HepG2 (cell line): ENCODE measurements around the gene BLOC1S4. TPM values are rescaled to one million over a fixed set of nuclear protein-coding genes. Genes with fewer than 3 reads are reported as not detected.
A peak's percentile ranks its signal among the peaks of the same experiment; 100 is the strongest.

Source experiments
- ARNT2 ChIP-seq: sonication (generic); formaldehyde crosslinking; IDR thresholded peaks from 2 replicates; pipeline ENCODE4 v1.8.0; 2022; ENCODE audit warnings: mild to moderate bottlenecking, low read depth, missing genetic modification reagents, moderate library complexity
- CHCHD3 ChIP-seq: sonication (generic); formaldehyde crosslinking; IDR thresholded peaks from 2 replicates; pipeline ENCODE4 v1.8.0; 2022; ENCODE audit warnings: mild to moderate bottlenecking, missing genetic modification reagents, moderate library complexity
- FOXP1 ChIP-seq, 2 experiments: fragments of 450-650 bp in 1 of 2; IDR thresholded peaks; 2 replicates each; pipeline ENCODE4 v1.6.1; 2017 to 2018; ENCODE audit warnings: antibody characterized with exemption in 1 of 2
- HIC2 ChIP-seq: sonication (generic); formaldehyde crosslinking; IDR thresholded peaks from 2 replicates; pipeline ENCODE4 v1.9.0; 2022; ENCODE audit warnings: low read depth, missing genetic modification reagents
- HMGA1 ChIP-seq: sonication (generic); formaldehyde crosslinking; conservative IDR thresholded peaks from 2 replicates; pipeline ENCODE4 v1.4.0; 2020; ENCODE audit warnings: missing genetic modification reagents
- HNF4A ChIP-seq: sonication (generic); formaldehyde crosslinking; IDR thresholded peaks from 2 replicates; pipeline ENCODE4 v1.4.0; 2020; ENCODE audit warnings: missing genetic modification reagents
- HOXA7 ChIP-seq: sonication (generic); formaldehyde crosslinking; IDR thresholded peaks from 2 replicates; pipeline ENCODE4 v1.8.1; 2022; ENCODE audit warnings: mild to moderate bottlenecking, missing genetic modification reagents, moderate library complexity
- MTF1 ChIP-seq: sonication (generic); formaldehyde crosslinking; IDR thresholded peaks from 2 replicates; pipeline ENCODE4 v1.5.0; 2020; ENCODE audit warnings: missing genetic modification reagents
- MXI1 ChIP-seq: IDR thresholded peaks from 3 replicates; pipeline ENCODE4 v1.6.1; 2012; ENCODE audit warnings: low read depth, low read length, inconsistent platforms, borderline replicate concordance
- PAXIP1 ChIP-seq: sonication (generic); formaldehyde crosslinking; conservative IDR thresholded peaks from 2 replicates; pipeline ENCODE4 v1.4.0; 2020; ENCODE audit warnings: mild to moderate bottlenecking, missing genetic modification reagents, moderate library complexity
- RFX5 ChIP-seq: IDR thresholded peaks from 2 replicates; pipeline ENCODE4 v1.6.1; 2011; ENCODE audit warnings: low read depth, low read length, improper control_type of control experiment
- SATB2 ChIP-seq: sonication (generic); formaldehyde crosslinking; IDR thresholded peaks from 2 replicates; pipeline ENCODE4 v1.5.0; 2020; ENCODE audit warnings: missing genetic modification reagents
- SETDB1 ChIP-seq: sonication (generic); formaldehyde crosslinking; IDR thresholded peaks from 2 replicates; pipeline ENCODE4 v1.5.1; 2020; ENCODE audit warnings: missing genetic modification reagents, mild to moderate bottlenecking, borderline replicate concordance
- ZBTB43 ChIP-seq: sonication (generic); formaldehyde crosslinking; conservative IDR thresholded peaks from 2 replicates; pipeline ENCODE4 v1.4.0; 2020; ENCODE audit warnings: missing genetic modification reagents
- ZKSCAN1 ChIP-seq: fragments of 150-350 bp; IDR thresholded peaks from 2 replicates; pipeline ENCODE4 v1.6.1; 2014; ENCODE audit warnings: low read length
- ZNF207 ChIP-seq: fragments of 450-650 bp; IDR thresholded peaks from 2 replicates; pipeline ENCODE4 v1.6.1; 2016; ENCODE audit warnings: antibody characterized with exemption, borderline replicate concordance
- ZNF24 ChIP-seq: fragments of 450-650 bp; IDR thresholded peaks from 2 replicates; pipeline ENCODE4 v1.6.1; 2017; ENCODE audit warnings: antibody characterized with exemption, mild to moderate bottlenecking
- ZNF317 ChIP-seq: sonication (generic); formaldehyde crosslinking; IDR thresholded peaks from 2 replicates; pipeline ENCODE4 v1.5.0; 2020; ENCODE audit warnings: mild to moderate bottlenecking, missing genetic modification reagents
- ZNF460 ChIP-seq: sonication (generic); formaldehyde crosslinking; IDR thresholded peaks from 2 replicates; pipeline ENCODE4 v1.5.1; 2020; ENCODE audit warnings: missing genetic modification reagents, mild to moderate bottlenecking, borderline replicate concordance
- ZNF75D ChIP-seq: sonication (generic); formaldehyde crosslinking; IDR thresholded peaks from 2 replicates; pipeline ENCODE4 v1.8.1; 2023; ENCODE audit warnings: missing genetic modification reagents, mild to moderate bottlenecking, borderline replicate concordance
- ZSCAN31 ChIP-seq: sonication (generic); formaldehyde crosslinking; IDR thresholded peaks from 2 replicates; pipeline ENCODE4 v1.5.0; 2020; ENCODE audit warnings: low read depth, mild to moderate bottlenecking, missing genetic modification reagents
- polyA plus RNA-seq, 8 experiments: library from polyadenylated mRNA; depleted of rRNA in 3 of 8; stranded (reverse) in 7 of 8; unstranded in 1 of 8; fragments of >200 nt; fragmentation: Illumina TruSeq in 4 of 8; extraction: Trizol in 4 of 8; gene quantifications; 2 replicates each; pipeline versions ENCODE4 v1.2.1 to v1.2.3, GENCODE V29; 2011 to 2016; ENCODE audit warnings: low read depth in 4 of 8, missing spikeins in 1 of 8, mixed read lengths in 1 of 8; ENCODE audit not compliant: insufficient read depth in 1 of 8
- total RNA-seq, 5 experiments: library from RNA; depleted of rRNA; stranded (reverse); fragments of >200 nt; fragmentation: Illumina TruSeq; extraction: Trizol; gene quantifications; 2 replicates each; pipeline ENCODE4 v1.2.3, GENCODE V29; 2016; ENCODE audit warnings: low read depth in 1 of 5
- TF ChIP-seq, protein P1 (sequence below), 2 experiments: fragments of 450-650 bp in 1 of 2; sonication (generic) in 1 of 2; formaldehyde crosslinking; IDR thresholded peaks; 2 replicates each; pipeline versions ENCODE4 v1.5.0 to v1.8.0; 2020 to 2022; ENCODE audit warnings: mild to moderate bottlenecking in 1 of 2, missing genetic modification reagents in 1 of 2

BLOC1S4 gene
- total and polyA plus RNA-seq, 2 of the 13 experiments (the other 11 are each of a cell fraction or from before 2014, with no cell fraction given) = 15.5 to 20.9 TPM

GRCh38 chr4:6693231-6694176 is 22.5 kb upstream of the BLOC1S4 start, which contains the start of gene S100P (continued):
- TF ChIP-seq HIC2 (CRISPR knock-in tag) (peak; percentile 93), ZNF24 (no peak), ZNF207 (no peak), ZNF317 (CRISPR knock-in tag) (peak; percentile 78; the same call in 1 of the 2 replicates), ZKSCAN1 (no peak), ARNT2 (CRISPR knock-in tag) (peak; percentile 17; the same call in 1 of the 2 replicates), MXI1 (peak; percentile 78; the same call in 2 of the 3 replicates), HOXA7 (CRISPR knock-in tag) (no peak), HMGA1 (no peak), MTF1 (no peak), ZNF460 (CRISPR knock-in tag) (no peak; the same call in 1 of the 2 replicates), SATB2 (peak; percentile 69), FOXP1 (IDR thresholded peaks at IDR 0.05) (no peak), FOXP1 (CRISPR knock-in tag; IDR thresholded peaks at IDR 0.05) (no peak; the same call in 1 of the 2 replicates), ZSCAN31 (CRISPR knock-in tag) (peak; percentile 67; the same call in 1 of the 2 replicates), CHCHD3 (CRISPR knock-in tag) (no peak), RFX5 (no peak), HNF4A (CRISPR knock-in tag) (no peak), ZNF75D (CRISPR knock-in tag) (peak; percentile 34; the same call in 1 of the 2 replicates), ZBTB43 (CRISPR knock-in tag) (peak; percentile 99), SETDB1 (CRISPR knock-in tag) (no peak), PAXIP1 (CRISPR knock-in tag) (peak; percentile 59)
- TF ChIP-seq, protein P1, sequence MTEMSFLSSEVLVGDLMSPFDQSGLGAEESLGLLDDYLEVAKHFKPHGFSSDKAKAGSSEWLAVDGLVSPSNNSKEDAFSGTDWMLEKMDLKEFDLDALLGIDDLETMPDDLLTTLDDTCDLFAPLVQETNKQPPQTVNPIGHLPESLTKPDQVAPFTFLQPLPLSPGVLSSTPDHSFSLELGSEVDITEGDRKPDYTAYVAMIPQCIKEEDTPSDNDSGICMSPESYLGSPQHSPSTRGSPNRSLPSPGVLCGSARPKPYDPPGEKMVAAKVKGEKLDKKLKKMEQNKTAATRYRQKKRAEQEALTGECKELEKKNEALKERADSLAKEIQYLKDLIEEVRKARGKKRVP (CRISPR knock-in tag; IDR thresholded peaks at IDR 0.05) = no peak
